GM12873 (cell line): ENCODE data around the gene COPE.

Source experiments
- CTCF ChIP-seq: IDR thresholded peaks from 2 replicates; pipeline ENCODE4 v1.5.1; 2012; ENCODE audit warnings: low read depth, mild to moderate bottlenecking, moderate library complexity, low read length, control low read depth; ENCODE audit not compliant: insufficient read depth; ENCODE audit errors: missing control alignments

The COPE gene

DNA sequence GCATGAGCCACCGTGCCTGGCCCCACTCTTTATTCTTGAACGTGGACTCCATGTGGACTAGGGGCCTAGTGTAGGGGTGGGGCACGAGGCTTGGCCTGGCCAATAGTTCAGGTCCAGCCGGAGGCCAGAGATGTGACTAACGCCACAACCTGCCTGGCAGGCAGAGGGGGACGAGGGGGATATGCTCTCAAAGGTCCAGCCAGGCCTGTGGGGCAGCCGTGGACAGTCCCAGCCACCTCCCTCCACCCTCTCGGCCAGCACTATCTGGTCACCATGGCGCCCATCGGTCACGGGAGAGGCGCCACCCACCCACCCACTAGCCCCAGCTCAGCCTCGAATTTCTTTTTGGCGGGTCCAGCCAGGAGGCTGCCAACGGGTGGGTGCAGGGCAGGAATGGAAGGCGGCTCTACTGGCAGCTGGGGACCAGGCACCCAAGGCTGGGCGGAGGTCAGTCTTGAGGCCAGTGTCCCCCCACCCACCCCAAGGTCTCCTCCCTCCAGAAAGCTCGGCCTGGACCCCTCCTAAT, 21.0 kb downstream of the COPE start:
- TF ChIP-seq CTCF = no peak

DNA sequence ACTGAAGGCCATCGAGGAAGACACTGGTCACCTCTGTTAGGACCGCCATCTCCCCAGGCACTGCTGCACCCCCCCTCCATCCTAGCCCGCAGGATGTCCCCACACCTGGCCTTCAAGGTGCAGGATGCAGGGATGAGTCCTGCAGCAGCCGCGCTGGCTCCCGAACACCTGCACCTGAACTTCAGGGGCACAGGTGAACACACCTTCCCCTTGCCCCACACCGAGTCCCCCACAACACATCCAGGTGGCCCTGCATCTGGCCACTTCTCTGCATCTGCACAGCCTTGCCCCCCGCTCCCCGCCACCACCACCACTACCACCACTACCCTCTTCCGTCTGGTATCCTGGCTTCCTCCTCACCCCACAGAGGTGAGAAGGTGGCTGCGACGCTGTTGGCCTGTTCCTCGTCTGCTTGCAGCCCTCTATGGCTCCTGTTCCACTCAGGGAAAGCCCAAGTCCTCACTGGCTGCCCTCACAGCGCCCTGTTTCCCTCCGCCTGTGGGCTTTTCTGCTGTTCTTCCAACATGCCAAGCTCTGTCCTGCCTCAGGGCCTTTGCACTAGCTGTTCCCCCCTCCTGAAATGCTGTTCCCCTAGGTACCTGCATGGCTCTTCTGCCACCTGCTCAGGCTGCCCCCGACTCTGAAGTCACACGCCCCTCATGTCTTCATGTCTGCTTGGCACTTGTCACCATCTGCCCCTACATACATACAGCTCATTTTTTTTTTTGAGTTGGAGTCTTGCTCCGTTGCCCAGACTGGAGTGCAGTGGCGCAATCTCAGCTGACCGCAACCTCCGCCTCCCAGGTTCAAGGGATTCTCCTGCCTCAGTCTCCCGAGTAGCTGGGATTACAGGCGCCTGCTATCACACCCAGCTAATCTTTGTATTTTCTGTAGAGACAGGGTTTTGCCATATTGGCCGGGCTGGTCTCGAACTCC, 21.8 kb downstream of the COPE start:
- TF ChIP-seq CTCF = no peak

DNA sequence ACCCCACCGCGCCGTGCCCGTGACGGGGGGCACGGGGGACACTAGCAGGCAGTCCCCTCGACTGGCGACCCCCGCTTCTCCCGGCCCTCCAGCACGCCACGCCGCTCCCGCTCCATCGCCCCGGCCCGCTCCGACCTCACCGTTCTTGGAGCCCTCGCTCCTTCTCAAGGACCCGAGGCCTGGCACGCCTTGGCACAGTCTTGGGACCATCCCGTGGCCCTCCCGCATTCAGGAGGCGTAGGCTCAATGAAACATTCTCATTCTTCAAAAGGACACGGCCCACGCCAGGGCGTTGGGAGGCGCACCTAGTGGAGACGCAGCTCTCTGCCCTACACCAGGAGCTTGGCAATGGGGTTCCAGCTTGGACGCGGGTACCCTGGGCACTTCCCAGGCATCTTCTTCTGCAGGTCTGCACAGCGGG, 22.8 kb downstream of the COPE start:
- no peak for TF ChIP-seq CTCF

- TF ChIP-seq CTCF = no peak
Measured at GRCh38 chr19:18895824-18896341, 23.3 kb downstream of the COPE start, which contains the start of gene CERS1. Gene CERS1, minus strand, starts transcription at chr19:18896158. Its CDS starts 86 bp downstream, at chr19:18896072.

DNA sequence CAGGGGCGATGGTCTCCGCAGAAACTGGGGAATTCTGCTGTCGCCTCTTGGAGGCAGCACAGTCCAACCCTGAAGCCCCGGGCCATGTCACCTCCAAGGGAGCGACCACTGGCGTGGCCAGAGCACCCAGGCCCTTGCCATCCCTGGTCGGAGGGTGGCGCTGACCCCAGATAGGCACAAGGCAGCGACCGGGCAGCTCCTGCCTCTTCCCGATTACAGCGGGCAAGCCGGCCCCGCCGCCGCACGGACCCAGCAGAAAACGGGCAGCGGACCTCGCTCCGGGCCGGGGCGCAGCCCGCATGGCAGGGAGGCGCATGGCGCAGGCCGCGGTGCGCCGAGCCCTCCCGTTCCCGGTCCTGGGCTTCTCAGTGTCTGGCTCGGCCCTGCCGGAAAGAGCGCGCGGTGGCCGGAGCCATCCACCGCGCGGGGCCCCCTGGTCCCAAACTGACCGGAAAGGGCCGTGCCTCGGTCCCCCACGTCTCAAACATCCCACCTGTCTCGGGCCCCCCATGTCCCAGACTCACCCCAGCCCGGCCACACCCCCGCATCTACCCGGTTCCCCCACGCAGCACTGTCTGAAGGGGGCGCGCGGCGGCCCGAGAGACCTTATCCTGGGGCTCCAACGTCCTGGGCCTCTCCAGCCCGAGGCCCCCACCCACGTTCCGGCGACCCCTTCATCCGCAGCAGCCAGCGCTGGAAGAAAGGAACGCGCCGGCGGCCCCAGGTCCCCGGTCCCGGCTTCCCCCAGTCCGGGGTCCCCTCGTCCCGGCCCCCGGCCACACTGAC, 24.0 kb downstream of the COPE start:
- TF ChIP-seq CTCF = peak; percentile 35

- no peak for TF ChIP-seq CTCF
Measured at GRCh38 chr19:18894254-18895037, 24.7 kb downstream of the COPE start.
